ENCODE data around the gene MOBP. TPM values are rescaled to one million over a fixed set of nuclear protein-coding genes. Genes with fewer than 3 reads are reported as not detected.
"Not testable (repeated sequence)": the region's sequence is repeated elsewhere in the genome, so short reads cannot be mapped to it uniquely, and the experiment has no call there.

The MOBP gene
- total RNA-seq, 1 donor from 2014 or later: not detected

DNA sequence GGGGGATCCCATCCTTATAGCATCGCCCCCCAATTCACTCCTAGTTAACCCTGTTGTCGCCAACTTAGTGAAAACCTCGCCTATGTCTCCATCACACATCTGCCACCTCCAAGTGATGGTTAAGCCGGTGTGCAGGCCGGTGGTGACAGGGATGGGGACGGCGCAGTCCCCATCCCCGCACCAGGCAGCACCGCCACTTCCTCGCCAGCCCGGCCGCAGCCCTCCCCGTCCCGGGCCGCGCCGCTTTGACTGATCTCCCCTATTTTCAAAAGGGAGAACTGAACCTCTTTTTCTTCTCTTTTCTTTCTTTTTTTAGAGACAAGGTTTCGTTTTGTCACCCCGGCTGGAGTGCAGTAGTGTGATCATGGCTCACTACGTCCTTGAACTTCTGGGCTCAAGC lies 11.3 kb upstream of the MOBP start:
- Histone ChIP-seq H3K4me1 (no peaks in the 10 kb centered on the region), H3K27ac (no peak overlapping the region), H3K27me3 (no peaks in the 10 kb centered on the region), H3K9me3 (no peaks in the 10 kb centered on the region), H3K4me3 (no peak overlapping the region), H3K36me3 (no peaks in the 10 kb centered on the region)
- intact Hi-C loops (cut with DNase I): no loop called here
- DNase-seq (no peak), ATAC-seq (no peak)
- TF ChIP-seq, protein P1, sequence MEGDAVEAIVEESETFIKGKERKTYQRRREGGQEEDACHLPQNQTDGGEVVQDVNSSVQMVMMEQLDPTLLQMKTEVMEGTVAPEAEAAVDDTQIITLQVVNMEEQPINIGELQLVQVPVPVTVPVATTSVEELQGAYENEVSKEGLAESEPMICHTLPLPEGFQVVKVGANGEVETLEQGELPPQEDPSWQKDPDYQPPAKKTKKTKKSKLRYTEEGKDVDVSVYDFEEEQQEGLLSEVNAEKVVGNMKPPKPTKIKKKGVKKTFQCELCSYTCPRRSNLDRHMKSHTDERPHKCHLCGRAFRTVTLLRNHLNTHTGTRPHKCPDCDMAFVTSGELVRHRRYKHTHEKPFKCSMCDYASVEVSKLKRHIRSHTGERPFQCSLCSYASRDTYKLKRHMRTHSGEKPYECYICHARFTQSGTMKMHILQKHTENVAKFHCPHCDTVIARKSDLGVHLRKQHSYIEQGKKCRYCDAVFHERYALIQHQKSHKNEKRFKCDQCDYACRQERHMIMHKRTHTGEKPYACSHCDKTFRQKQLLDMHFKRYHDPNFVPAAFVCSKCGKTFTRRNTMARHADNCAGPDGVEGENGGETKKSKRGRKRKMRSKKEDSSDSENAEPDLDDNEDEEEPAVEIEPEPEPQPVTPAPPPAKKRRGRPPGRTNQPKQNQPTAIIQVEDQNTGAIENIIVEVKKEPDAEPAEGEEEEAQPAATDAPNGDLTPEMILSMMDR (IDR thresholded peaks at IDR 0.05): no peak

DNA sequence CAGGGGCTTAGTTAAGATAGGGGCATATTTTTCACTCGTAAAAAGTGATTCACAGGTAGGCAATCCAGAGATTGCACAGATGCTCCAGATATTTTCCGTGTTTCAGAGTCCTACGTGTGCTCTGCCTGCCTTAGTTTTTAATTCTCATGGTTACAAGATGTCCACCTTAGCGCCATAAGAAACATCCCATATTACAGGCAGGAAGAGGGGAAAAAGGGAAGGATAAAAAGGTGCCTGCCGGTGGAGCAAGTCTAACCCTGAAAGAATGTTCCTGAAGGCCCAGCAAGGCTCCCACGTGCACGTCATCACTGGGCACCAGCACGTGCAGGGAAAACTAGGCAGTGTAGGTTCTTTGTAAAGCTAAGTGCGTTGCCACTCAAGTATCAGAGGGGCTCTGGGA lies 10.1 kb upstream of the MOBP start:
- ATAC-seq (no peak), DNase-seq (no peak)
- intact Hi-C loops (cut with DNase I): no loop called here
- Histone ChIP-seq H3K27me3 (no peaks in the 10 kb centered on the region), H3K9me3 (no peaks in the 10 kb centered on the region), H3K4me1 (no peaks in the 10 kb centered on the region), H3K36me3 (no peaks in the 10 kb centered on the region), H3K27ac (no peak overlapping the region), H3K4me3 (no peak overlapping the region)
- TF ChIP-seq, protein P1 (IDR thresholded peaks at IDR 0.05): no peak

DNA sequence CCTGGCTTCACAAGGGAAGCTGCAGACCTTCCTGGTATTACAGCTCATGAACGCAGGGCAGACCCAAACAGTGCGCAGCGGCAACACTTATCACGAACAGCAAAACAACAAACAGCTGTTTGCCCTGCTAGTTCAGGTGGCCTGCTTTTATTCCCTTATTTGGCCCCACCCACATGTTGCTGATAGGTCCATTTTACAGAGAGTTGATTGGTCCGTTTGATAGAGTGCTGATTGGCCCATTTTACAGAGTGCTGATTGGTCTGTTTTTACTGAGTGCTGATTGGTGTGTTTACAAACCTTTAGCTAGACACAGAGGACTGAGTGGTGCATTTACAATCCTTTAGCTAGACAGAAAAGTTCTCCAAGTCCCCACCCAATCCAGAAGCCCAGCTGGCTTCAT lies 8.9 kb upstream of the MOBP start:
- H3K9me3 ChIP-seq; ATAC-seq; H3K4me3 ChIP-seq; H3K36me3 ChIP-seq; intact Hi-C loops (cut with DNase I); H3K4me1 ChIP-seq; H3K27ac ChIP-seq; H3K27me3 ChIP-seq; DNase-seq: not testable (repeated sequence)

DNA sequence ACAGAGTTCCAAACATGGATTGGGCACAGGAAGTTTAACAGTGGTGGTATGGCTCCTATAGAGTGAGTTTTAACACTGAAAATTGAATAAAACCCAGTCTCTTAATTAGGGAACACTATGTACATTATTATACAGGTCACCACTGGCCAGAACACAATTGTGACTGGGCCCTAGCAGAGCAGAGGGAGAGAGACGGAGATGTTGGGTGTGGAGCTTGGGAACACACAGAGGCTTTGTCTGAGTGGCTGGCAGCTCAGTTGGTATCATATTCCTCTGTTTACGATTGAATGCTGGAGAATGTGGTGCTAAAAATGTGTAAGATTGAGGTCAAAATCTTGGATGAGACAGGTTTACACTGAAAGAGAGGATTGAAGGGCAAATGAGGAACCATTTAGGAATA lies 6.8 kb upstream of the MOBP start:
- DNase-seq (no peak), ATAC-seq (no peak)
- no peak overlapping the region for H3K27ac ChIP-seq
- no peaks in the 10 kb centered on the region for H3K4me1 ChIP-seq
- no peaks in the 10 kb centered on the region for H3K9me3 ChIP-seq
- no peaks in the 10 kb centered on the region for H3K27me3 ChIP-seq
- TF ChIP-seq, protein P1 (IDR thresholded peaks at IDR 0.05): no peak
- no peaks in the 10 kb centered on the region for H3K36me3 ChIP-seq
- intact Hi-C loops (cut with DNase I): no loop called here
- no peak overlapping the region for H3K4me3 ChIP-seq

DNA sequence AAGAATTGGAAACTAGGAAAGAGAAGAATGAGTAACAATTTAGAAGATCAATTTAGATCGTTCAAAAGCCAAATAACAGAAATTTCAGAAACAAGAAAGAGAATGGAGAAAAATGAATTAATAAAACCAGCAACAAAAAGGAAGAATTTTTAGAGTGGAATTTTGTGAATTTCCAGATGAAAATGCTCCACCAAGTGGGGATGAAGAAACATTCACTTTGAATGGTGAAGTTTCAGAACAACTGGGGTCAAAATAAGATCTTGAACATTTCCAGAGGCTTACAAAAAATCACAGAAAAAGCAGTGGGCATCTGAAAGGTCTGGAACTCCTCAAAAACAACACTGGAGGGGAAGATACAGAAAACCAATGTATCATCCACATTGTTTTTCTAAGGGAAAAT lies 4.2 kb upstream of the MOBP start:
- ATAC-seq: no peak
- Histone ChIP-seq H3K36me3 (no peaks in the 10 kb centered on the region), H3K4me3 (no peak overlapping the region), H3K4me1 (no peaks in the 10 kb centered on the region), H3K27ac (no peak overlapping the region), H3K27me3 (no peaks in the 10 kb centered on the region), H3K9me3 (no peaks in the 10 kb centered on the region)
- no peak for DNase-seq
- TF ChIP-seq, protein P1 (IDR thresholded peaks at IDR 0.05): no peak
- intact Hi-C loops (cut with DNase I): no loop called here

DNA sequence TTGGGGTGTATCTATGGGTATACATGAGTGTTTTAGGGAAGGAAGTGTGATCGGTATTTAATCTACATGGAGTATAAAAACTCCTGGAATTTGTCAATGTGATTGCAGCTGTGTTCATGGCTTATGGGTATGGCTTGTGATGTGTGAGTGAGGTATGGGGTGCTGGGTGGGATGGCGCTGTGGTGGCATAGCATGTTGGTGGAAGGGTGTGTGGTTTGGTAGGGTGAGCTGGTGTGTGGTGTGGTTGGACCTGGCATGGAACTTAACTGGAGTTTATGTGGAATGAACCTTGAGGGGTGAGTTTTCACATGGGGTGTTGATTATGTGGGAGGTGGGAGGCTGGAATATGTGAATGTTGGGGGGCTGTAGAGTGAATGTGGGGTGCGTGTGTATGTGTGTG lies 492 bp upstream of the MOBP start:
- ATAC-seq (no peak), DNase-seq (no peak)
- Histone ChIP-seq H3K4me3 (no peak overlapping the region), H3K36me3 (no peaks in the 10 kb centered on the region), H3K27me3 (no peaks in the 10 kb centered on the region), H3K4me1 (no peaks in the 10 kb centered on the region), H3K27ac (no peak overlapping the region), H3K9me3 (no peaks in the 10 kb centered on the region)
- TF ChIP-seq, protein P1 (IDR thresholded peaks at IDR 0.05): no peak
- intact Hi-C loops (cut with DNase I): no loop called here

Measured in upper lobe of right lung (tissue), 1 donor.